ENCODE data around the gene C10orf62.
"Not testable (repeated sequence)": the region's sequence is repeated elsewhere in the genome, so short reads cannot be mapped to it uniquely, and the experiment has no call there.

Gene C10orf62, protein sequence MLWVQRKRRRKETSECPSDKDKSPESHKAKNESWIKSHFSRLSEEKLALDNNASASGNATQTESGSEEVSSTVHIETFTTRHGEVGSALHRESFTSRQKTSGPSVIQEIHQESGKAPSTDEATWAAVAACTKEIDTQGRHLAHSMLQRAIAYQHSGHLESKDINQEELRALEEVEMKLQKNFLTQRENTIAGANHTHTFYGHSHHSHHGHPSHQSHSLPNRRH

DNA sequence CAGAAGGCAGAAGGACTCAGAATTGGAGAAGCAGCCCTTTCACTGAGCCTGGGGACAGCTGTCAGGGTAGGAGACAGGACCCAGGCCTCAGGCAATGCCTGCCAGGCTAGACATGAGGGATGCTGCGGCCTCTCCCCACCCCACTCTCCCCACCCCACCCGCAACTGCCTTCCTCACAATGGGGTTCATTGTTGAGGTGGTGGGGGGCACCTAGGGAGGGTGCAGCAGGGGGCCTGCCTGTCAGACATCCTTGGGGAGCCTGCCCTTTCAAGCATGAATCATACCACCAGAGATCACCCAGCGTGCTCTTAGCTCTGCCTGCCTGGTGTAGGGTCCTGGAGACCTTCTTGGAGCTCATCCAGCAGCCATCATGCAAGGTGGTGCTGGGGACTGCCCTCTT is at the start of gene C10orf62:
Gene C10orf62, plus strand, starts transcription at position 243 of the 400 bp plus-strand sequence. CDS start 177 bp downstream, outside the sequence.
- DNase-seq (ENCODE audit: low spot score): no peak

DNA sequence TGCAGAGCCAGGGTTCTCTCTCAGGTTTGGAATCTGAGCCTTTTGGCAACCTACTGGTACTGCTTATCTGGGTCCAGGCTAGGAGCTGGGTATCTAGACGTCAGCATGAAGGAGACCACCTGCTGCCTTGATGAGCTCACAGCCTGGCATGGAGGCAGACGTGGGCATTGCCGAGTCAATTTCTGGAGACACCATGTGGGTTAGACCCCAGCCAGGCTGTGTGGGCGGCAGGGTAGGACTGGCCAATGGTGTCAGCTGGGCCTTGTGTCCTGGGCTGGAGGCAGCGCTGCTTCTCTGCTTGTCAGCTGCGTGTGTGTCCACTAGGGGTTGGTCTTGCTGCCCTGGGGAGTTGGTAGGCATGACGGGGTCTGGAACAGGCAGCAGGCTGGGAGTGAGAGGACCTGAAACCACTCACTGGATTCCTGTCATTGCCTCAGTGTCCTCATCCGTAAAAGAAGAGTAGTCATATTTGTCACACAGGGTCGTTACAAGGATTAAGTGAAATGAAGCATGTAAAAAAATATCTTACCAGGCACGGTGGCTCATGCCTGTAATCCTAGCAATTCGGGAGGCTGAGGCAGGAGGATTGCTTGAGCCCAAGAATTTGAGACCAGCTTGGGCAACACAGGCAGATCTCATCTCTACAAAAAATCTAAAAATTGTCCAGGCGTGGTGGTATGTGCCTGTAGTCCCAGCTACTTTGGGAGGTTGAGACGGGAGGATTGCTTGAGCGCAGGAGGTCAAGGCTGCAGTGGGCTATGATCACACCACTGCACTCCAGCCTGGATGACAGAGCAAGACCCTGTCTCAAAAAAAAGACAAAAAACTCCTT is 48.6 kb upstream of the C10orf62 start:
- no peak for DNase-seq (ENCODE audit: low spot score)

- DNase-seq (ENCODE audit: low spot score): no peak
Observed at GRCh38 chr10:97542169-97543024, 47.1 kb upstream of the C10orf62 start.

DNA sequence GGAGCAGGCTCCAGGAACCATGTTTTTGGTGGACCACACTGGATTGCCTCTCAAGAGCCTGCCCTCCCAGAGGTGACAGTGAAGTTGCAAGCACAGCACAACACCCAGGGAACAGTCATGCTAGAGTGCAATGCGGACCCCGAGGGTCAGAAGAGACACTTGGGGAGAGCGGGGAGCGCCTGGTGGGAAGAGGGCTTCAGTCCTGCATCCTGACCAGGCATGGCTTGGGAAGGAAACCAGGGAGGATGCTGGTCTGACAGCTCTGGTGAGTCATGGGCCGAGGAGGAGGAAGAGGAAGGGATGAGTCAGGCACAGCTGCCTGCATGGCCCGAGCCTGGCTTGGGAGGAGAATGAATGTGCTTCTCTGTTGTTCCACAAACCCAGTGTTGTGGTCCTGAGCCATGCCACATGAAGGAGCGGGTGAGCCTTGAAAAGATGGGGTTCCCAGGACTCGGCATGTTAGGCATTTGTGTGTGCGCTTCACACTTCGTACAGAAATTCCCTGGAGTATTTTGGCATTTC is 46.4 kb upstream of the C10orf62 start:
- DNase-seq (ENCODE audit: low spot score): no peak

- DNase-seq (ENCODE audit: low spot score): no peak
Observed at GRCh38 chr10:97546456-97547270, 42.9 kb upstream of the C10orf62 start.

DNA sequence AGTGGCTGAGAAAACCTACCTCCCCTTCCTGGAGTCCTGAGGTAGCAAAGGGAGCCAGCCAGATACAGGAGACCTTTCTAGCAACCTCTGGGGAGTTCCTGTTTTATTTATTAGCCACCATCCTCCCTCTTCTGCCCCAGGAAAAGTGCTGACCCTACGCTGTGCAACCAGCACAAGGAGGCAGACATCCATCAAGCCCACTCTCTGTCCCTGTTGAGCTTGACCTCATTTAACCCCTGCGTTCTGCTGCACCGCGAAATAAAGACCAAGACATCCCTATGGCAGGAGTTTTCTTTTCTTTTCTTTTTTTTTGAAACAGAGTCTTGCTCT is 42.3 kb upstream of the C10orf62 start:
- DNase-seq (ENCODE audit: low spot score): no peak

DNA sequence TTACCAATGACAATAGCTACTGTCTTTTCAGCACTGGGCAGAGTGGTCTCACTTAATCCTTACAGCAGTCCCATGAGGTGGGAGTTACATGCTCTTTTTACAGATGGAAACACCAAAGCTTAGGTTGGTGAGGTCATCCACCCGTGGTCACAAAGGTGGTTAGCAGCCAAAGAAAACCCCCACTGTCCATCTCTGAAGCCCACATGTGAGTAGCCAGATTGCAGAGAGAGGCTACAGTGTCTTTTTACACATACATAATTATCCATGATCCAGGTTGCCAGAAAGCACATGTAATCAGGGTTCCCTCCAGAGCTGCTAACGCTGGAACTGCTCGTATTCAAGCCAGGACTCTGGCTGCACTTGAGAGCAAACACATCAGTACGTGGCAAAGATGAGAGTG is 41.6 kb upstream of the C10orf62 start:
- DNase-seq (ENCODE audit: low spot score): no peak

DNA sequence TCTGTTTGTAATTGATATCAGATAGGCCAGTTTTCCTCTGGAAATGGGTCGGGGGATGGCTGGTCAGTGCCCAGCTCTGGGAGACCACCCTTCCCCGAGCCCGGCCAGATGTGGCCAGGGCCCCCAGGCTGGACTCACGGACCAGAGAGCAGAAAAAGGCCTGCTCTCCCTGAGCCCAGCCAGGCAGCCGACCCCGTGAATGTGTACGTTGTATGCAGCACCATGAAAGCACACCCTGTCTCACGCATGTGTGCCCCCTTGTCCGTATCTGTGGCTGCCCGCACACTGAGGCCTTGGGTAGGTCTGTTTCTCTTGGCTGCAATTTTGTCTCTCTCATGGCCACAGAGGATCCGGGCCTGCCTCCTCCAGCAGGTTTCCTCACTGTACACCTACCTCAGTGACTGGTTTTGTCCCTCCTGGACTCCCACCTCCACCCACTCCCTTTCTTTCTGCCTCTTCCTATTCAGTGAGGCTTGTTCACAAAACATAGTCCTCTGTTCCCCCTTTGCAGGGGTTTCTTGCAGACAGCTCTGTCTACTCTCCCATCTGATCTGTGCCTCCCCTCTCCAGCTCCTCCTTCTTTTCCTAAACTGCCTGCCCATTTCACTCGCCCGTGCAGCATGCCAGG is 40.6 kb upstream of the C10orf62 start:
- DNase-seq (ENCODE audit: low spot score): no peak

DNA sequence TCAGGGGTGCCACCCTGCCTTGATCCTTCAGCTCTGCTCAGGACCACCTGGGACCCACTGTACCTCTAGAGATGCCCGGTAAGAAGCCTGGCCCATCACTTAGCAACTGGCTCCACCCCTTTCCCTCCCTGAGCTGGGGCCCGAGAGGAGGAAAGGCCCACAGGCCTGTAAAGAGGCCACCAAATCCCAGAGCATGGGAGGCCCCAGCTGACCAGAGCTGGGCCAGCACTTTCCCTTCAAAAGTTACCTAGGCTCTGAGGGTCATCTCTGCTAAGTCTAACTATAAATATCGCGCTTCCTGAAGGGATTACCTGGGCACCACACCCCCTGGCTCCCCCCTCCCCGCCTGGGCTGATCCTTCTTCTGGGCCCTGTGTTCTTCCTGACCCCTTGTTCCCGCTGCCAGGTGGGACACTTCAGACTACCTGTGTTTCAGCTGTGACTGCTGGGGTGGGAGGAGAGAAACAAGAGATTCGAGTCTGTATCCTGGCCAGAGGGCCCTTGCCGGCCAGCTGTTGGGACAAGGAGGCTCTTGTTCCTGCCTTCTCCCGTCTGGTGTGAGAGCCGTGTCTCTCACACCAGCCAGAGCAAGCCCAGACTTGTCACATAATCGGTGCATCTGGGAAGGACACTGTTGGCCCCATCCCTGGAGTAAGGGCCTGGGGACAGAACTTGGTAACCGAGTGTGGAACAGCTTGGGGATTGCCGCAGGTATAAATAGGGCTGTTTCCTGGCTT is 39.8 kb upstream of the C10orf62 start:
- DNase-seq (ENCODE audit: low spot score): no peak

DNA sequence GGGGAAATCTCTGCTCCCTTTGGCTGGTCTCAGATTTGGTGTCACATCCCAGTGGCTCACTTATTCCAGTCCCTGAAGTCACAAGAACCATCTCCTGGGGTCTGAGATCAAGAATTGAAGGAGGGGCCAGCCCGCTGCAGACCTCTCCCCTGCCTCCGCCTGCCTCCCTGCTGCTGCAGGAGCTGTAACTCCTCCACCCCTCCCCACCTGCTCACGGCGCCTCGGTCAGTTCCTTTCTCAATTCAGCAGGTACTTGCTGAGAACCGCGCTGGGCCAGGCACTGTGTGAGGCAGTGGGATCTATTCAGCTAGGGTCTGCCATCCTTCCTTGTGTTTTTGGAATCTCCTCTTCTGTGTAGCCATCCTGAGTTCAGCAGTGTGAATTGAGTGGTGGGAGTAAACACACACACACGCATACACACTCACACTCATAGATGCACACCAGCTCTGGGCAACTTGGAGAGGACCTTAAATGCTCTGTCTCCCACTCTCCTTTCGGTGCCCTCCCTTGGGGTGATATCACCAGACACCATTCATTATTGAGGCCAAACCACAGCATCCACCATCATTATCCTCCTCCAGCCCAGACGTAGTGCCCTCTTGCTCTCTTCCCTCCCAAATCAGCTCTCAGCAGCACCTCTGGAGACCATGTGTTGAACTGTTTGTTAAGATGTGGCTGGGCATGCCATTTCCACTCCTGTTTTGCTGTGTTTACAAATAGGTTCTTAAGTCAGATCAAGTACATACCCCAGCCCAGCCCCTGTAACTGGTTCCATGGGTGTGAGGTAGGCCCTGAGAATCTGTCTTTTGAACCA is 39.0 kb upstream of the C10orf62 start:
- no peak for DNase-seq (ENCODE audit: low spot score)

GRCh38 chr10:97551271-97551670 is 38.2 kb upstream of the C10orf62 start:
- no peak for DNase-seq (ENCODE audit: low spot score)

DNA sequence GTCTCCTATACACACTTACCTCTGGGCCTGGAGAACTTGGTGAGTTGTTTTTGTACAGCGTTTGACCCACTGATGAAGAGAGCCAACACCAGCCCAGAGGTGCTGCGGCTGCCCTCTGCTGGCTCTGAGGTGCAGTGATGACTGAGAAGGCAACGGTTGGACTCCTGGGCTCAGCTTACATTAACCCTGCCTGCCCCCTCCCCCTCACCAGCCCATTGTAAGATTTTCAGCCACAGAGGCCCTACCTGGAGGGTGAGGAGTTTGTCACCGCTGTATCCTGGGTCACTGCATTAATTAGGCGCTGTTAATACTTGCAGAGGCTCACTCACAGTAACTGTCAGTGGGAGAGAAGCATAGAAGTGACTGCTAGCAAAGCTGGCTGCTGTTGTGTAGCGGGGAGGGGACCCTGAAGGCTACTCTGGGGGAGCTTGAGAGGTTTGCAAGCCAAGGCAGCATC is 35.9 kb upstream of the C10orf62 start:
- DNase-seq (ENCODE audit: low spot score): peak; percentile 75

DNA sequence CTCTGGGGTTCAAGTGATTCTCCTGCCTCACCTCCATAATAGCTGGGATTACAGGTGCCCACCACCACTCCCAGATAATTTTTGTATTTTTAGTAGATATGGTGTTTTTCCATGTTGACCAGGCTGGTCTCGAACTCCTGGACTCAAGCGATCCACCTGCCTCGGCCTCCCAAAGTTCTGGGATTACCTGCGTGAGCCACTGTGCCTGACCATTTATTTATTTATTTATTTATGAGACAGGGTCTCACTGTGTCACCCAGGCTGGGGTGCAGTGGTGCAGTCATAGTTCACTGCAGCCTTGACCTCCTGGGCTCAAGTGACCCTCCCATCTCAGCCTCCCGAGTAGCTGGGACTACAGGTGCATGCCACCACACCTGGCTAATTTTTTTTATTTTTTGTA is 35.2 kb upstream of the C10orf62 start:
- DNase-seq (ENCODE audit: low spot score): not testable (repeated sequence)

DNA sequence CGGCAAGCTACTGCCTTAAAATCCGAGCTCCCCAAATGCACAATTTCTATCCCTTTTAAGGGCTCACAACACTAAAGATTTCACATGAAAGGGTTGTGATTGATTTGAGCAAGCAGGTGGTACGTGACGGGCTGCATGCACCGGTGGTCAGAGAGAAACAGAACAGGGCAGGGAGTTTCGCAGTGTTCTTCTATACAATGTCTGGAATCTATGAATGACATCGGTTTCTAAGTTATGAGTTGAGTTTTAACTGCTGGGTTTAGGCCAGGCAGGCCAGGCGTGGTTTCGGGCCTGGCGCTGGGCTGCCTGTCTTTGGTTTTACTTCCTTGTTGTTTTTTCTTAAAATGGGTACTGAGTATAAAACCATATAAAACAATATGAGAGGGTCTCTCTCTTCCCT is 34.0 kb upstream of the C10orf62 start:
- not testable (repeated sequence) for DNase-seq (ENCODE audit: low spot score)

DNA sequence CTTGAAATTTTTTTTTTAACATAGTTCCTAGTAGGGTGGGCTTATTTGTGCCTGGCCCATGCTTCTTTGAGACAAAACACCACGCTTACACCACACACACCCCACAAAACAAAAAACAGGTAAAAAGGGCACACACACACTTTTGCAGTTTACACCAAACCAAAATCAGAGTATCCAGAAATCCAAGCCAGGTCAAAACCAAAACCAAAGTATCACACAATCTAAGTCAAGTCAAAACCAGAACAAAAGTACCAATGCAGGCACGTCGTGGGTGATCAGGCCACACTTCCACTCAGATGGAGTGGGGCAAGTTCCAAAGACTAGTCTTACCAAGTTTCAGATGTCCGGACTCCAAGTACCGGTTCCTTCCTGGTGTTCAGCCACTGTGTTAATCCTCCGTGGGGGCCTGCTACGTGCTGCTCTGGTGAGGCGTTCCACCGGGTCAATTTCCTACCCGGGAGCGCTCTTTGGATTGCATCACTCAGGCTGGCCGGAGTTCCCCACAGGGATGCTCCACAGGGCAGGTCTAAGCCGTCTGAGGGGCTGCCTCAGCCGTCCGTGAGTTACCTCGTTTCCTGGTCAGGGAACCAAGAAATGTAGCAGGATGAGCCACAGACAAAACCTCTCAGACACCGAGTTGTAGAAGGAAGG is 28.7 kb upstream of the C10orf62 start:
- not testable (repeated sequence) for DNase-seq (ENCODE audit: low spot score)

GRCh38 chr10:97561386-97562077 is 28.0 kb upstream of the C10orf62 start:
- DNase-seq (ENCODE audit: low spot score): not testable (repeated sequence)

DNA sequence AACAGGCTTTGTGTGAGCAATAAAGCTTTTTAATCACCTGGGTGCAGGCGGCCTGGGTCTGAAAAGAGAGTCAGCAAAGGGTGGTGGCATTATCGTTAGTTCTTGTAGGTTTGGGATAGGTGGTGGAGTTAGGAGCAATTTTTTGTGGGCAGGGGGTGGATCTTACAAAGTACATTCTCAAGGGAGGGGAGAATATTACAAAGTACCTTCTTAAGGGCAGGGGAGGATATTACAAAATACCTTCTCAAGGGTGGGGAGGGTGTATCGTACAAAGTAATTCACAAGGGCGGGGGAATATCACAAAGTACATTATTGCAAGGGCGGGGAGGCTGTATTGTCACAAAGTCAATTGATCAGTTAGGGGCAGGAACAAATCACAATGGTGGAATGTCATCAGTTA is 27.2 kb upstream of the C10orf62 start:
- not testable (repeated sequence) for DNase-seq (ENCODE audit: low spot score)

- no peak for DNase-seq (ENCODE audit: low spot score)
Observed at GRCh38 chr10:97563337-97563736, 26.2 kb upstream of the C10orf62 start.

All from NAMALWA (cell line).